IMR-90 (cell line): ENCODE data around the gene DTX1. TPM values are rescaled to one million over a fixed set of nuclear protein-coding genes. Genes with fewer than 3 reads are reported as not detected.

ENCODE experiments used
- ATAC-seq: fragments of 200-7000 bp; cut with Tn5 transposase; 2 replicates; pipeline ENCODE4 v1.9.1; 2020; ENCODE audit warnings: low read depth, mild to moderate bottlenecking, moderate library complexity
- BruUV-seq: library from RNA; stranded (reverse); fragments of 400-500 nt; replicated peaks from 2 replicates; lab custom pipeline; 2021; lab: Mats Ljungman, UMichigan
- CTCF ChIA-PET: fragments of 300-600 bp; formaldehyde crosslinking; extraction: SDS; loops from one replicate; lab custom pipeline; 2021; ENCODE audit warnings: antibody characterized with exemption; lab: Yijun Ruan, JAX
- POLR2A ChIA-PET: fragments of 300-600 bp; sonication (Branson Sonifier 250); formaldehyde crosslinking; loops from one replicate; lab custom pipeline; 2022; ENCODE audit warnings: antibody characterized with exemption; ENCODE audit not compliant: unreplicated experiment; lab: Charles Lee
- DNase-seq: peaks from one replicate; pipeline ENCODE4 v3.0.0; 2013
- H2AFZ ChIP-seq: replicated peaks from 2 replicates; pipeline ENCODE3; 2013; ENCODE audit warnings: low read length, mild to moderate bottlenecking; ENCODE audit not compliant: poor library complexity
- H2AK5ac ChIP-seq: 2 replicates; pipeline ENCODE4 v1.6.1; 2013; ENCODE audit warnings: low read depth, low read length, inconsistent platforms
- H2AK9ac ChIP-seq: replicated peaks from 2 replicates; pipeline ENCODE3; 2013; ENCODE audit warnings: mild to moderate bottlenecking, low read depth, low read length, moderate library complexity; ENCODE audit not compliant: poor library complexity
- H2BK120ac ChIP-seq: 2 replicates; pipeline ENCODE4 v1.6.1; 2013; ENCODE audit warnings: low read depth, low read length, inconsistent platforms
- H2BK15ac ChIP-seq: 3 replicates; pipeline ENCODE4 v1.6.1; 2013; ENCODE audit warnings: low read depth, low read length, inconsistent platforms
- H2BK20ac ChIP-seq: 2 replicates; pipeline ENCODE4 v1.6.1; 2013; ENCODE audit warnings: low read depth, mild to moderate bottlenecking, inconsistent platforms, low read length, moderate library complexity
- H2BK5ac ChIP-seq: 2 replicates; pipeline ENCODE4 v1.6.1; 2013; ENCODE audit warnings: mild to moderate bottlenecking, low read depth, low read length, inconsistent platforms; ENCODE audit not compliant: poor library complexity, severe bottlenecking
- H3K14ac ChIP-seq: replicated peaks from 2 replicates; pipeline ENCODE4 v1.6.1; 2013; ENCODE audit warnings: low read depth, low read length, inconsistent platforms
- H3K18ac ChIP-seq: 2 replicates; pipeline ENCODE4 v1.6.1; 2013; ENCODE audit warnings: low read depth, low read length, control low read depth
- H3K23ac ChIP-seq: 2 replicates; pipeline ENCODE4 v1.6.1; 2013; ENCODE audit warnings: low read depth, low read length, inconsistent platforms
- H3K27ac ChIP-seq: 2 replicates; pipeline ENCODE4 v1.5.1; 2013; ENCODE audit warnings: mild to moderate bottlenecking, control low read depth, low read length; ENCODE audit not compliant: insufficient read depth
- H3K27me3 ChIP-seq: 2 replicates; pipeline ENCODE4 v1.6.1; 2013; ENCODE audit warnings: low read length; ENCODE audit not compliant: control insufficient read depth, insufficient read depth
- H3K36me3 ChIP-seq: 2 replicates; pipeline ENCODE4 v1.6.1; 2013; ENCODE audit warnings: low read length, mixed read lengths; ENCODE audit not compliant: control insufficient read depth, insufficient read depth
- H3K4ac ChIP-seq: 2 replicates; pipeline ENCODE4 v1.6.1; 2013; ENCODE audit warnings: low read depth, low read length, inconsistent platforms
- H3K4me1 ChIP-seq: 2 replicates; pipeline ENCODE4 v1.6.1; 2013; ENCODE audit warnings: low read length, mixed read lengths; ENCODE audit not compliant: control insufficient read depth, insufficient read depth
- H3K4me2 ChIP-seq: 2 replicates; pipeline ENCODE4 v1.6.1; 2013; ENCODE audit warnings: low read depth, mild to moderate bottlenecking, control low read depth, low read length, moderate library complexity
- H3K4me3 ChIP-seq: 2 replicates; pipeline ENCODE4 v1.5.1; 2013; ENCODE audit warnings: low read depth, mild to moderate bottlenecking, control low read depth, low read length, moderate library complexity; ENCODE audit not compliant: insufficient read depth
- H3K56ac ChIP-seq: 2 replicates; pipeline ENCODE4 v1.6.1; 2013; ENCODE audit warnings: low read length, inconsistent platforms; ENCODE audit not compliant: insufficient read depth; ENCODE audit errors: extremely low read depth
- H3K79me1 ChIP-seq, 2 experiments: 2 replicates each; pipeline ENCODE4 v1.6.1; 2013; ENCODE audit warnings: low read length in 2 of 2, inconsistent platforms in 1 of 2, low read depth in 1 of 2
- H3K9ac ChIP-seq: 2 replicates; pipeline ENCODE4 v1.6.1; 2013; ENCODE audit warnings: low read depth, low read length, control low read depth
- H3K9me1 ChIP-seq: 2 replicates; pipeline ENCODE4 v1.6.1; 2013; ENCODE audit warnings: low read length, inconsistent platforms; ENCODE audit not compliant: insufficient read depth
- H3K9me3 ChIP-seq: 2 replicates; pipeline ENCODE4 v1.6.1; 2013; ENCODE audit warnings: low read length; ENCODE audit not compliant: control insufficient read depth, insufficient read depth
- H4K20me1 ChIP-seq: 2 replicates; pipeline ENCODE4 v1.6.1; 2013; ENCODE audit warnings: low read length, inconsistent platforms; ENCODE audit not compliant: insufficient read depth
- H4K5ac ChIP-seq: 2 replicates; pipeline ENCODE4 v1.6.1; 2013; ENCODE audit warnings: mild to moderate bottlenecking, low read depth, low read length, control low read depth
- H4K8ac ChIP-seq, 2 experiments: 2 replicates each; pipeline ENCODE4 v1.6.1; 2013; ENCODE audit warnings: low read depth in 2 of 2, low read length in 2 of 2, control low read depth in 1 of 2, inconsistent platforms in 1 of 2
- H4K91ac ChIP-seq: 2 replicates; pipeline ENCODE4 v1.6.1; 2013; ENCODE audit warnings: low read depth, low read length, inconsistent platforms; ENCODE audit not compliant: insufficient read depth
- BHLHE40 ChIP-seq: fragments of 150-350 bp; IDR thresholded peaks from 2 replicates; pipeline ENCODE4 v1.6.1; 2016; ENCODE audit warnings: mild to moderate bottlenecking, low read depth, low read length
- CEBPB ChIP-seq: IDR thresholded peaks from 2 replicates; pipeline ENCODE4 v1.6.1; 2012; ENCODE audit warnings: low read depth, low read length, improper control_type of control experiment
- CHD1 ChIP-seq: IDR thresholded peaks from 2 replicates; pipeline ENCODE4 v1.6.1; 2012; ENCODE audit warnings: low read depth, low read length, improper control_type of control experiment
- FOS ChIP-seq: fragments of 150-350 bp; IDR thresholded peaks from 2 replicates; pipeline ENCODE4 v1.6.1; 2016; ENCODE audit warnings: low read depth, low read length
- MAFK ChIP-seq: IDR thresholded peaks from 2 replicates; pipeline ENCODE4 v1.6.1; 2012; ENCODE audit warnings: low read depth, low read length, improper control_type of control experiment
- MAZ ChIP-seq: IDR thresholded peaks from 2 replicates; pipeline ENCODE4 v1.6.1; 2012; ENCODE audit warnings: low read depth, mild to moderate bottlenecking, low read length, improper control_type of control experiment, moderate library complexity, borderline replicate concordance
- MXI1 ChIP-seq: IDR thresholded peaks from 2 replicates; pipeline ENCODE4 v1.6.1; 2012; ENCODE audit warnings: low read depth, mild to moderate bottlenecking, low read length, moderate library complexity, borderline replicate concordance
- NFE2L2 ChIP-seq: fragments of 150-350 bp; IDR thresholded peaks from 2 replicates; pipeline ENCODE4 v1.6.1; 2016; ENCODE audit warnings: low read depth, mild to moderate bottlenecking, low read length
- POLR2A ChIP-seq: IDR thresholded peaks from 2 replicates; pipeline ENCODE4 v1.6.1; 2012; ENCODE audit warnings: mild to moderate bottlenecking, low read depth, low read length
- RAD21 ChIP-seq: IDR thresholded peaks from 2 replicates; pipeline ENCODE4 v1.6.1; 2012; ENCODE audit warnings: low read length, improper control_type of control experiment
- RCOR1 ChIP-seq: IDR thresholded peaks from 2 replicates; pipeline ENCODE4 v1.6.1; 2012; ENCODE audit warnings: mild to moderate bottlenecking, low read length, improper control_type of control experiment; ENCODE audit not compliant: insufficient replicate concordance
- RFX5 ChIP-seq: IDR thresholded peaks from 2 replicates; pipeline ENCODE4 v1.8.0; 2012; ENCODE audit warnings: low read depth, mild to moderate bottlenecking, low read length, moderate library complexity
- SMC3 ChIP-seq: fragments of 150-350 bp; IDR thresholded peaks from 2 replicates; pipeline ENCODE4 v1.6.1; 2016; ENCODE audit warnings: low read depth, mild to moderate bottlenecking, antibody characterized with exemption, low read length, moderate library complexity
- WGBS, 2 experiments: methylation state at CpG; one replicate each; pipeline versions ENCODE4 v1.1.5 to v1.1.7; 2013; ENCODE audit warnings: missing lambda C conversion rate in 2 of 2; ENCODE audit not compliant: insufficient read length in 1 of 2; ENCODE audit errors: extremely low coverage in 2 of 2; 5-methylcytosine and 5-hydroxymethylcytosine counted together
- dilution Hi-C: fragments of 300-500 bp; cut with HindIII; formaldehyde crosslinking; loops from one replicate; pipeline ENCODE4 v1.14.3; 2018; ENCODE audit warnings: low sequenced_read_pairs; ENCODE audit not compliant: unreplicated experiment
- in situ Hi-C: fragments of 300-500 bp; cut with MboI; formaldehyde crosslinking; loops from 3 replicates; pipeline ENCODE4 v1.14.3; 2019; ENCODE audit warnings: low sequenced_read_pairs, inconsistent platforms, mixed read lengths
- intact Hi-C: fragments of 100-400 bp; cut with micrococcal nuclease; formaldehyde crosslinking; loops from 2 replicates; pipeline ENCODE4 v1.10.0; 2022
- polyA plus RNA-seq, 3 experiments: library from polyadenylated mRNA; depleted of rRNA; stranded (reverse); fragments of >200 nt; gene quantifications; 2 replicates each; pipeline ENCODE4 v1.2.3, GENCODE V29; 2012; ENCODE audit warnings: low replicate concordance in 1 of 3
- total RNA-seq: library from RNA; depleted of rRNA; stranded (reverse); fragments of >200 nt; gene quantifications from 2 replicates; pipeline ENCODE4 v1.2.3, GENCODE V29; 2012
- TF ChIP-seq, protein P1 (sequence below): conservative IDR thresholded peaks from 2 replicates; pipeline ENCODE4 v1.5.1; 2012; ENCODE audit warnings: mild to moderate bottlenecking, low read depth, low read length, improper control_type of control experiment
- TF ChIP-seq, protein P2 (sequence below): fragments of 150-350 bp; IDR thresholded peaks from 2 replicates; pipeline ENCODE4 v1.6.1; 2017; ENCODE audit warnings: mild to moderate bottlenecking, antibody characterized with exemption, low read length, low read depth
- TF ChIP-seq, protein P3 (sequence below): fragments of 150-350 bp; IDR thresholded peaks from 2 replicates; pipeline ENCODE4 v1.6.1; 2016; ENCODE audit warnings: low read depth, mild to moderate bottlenecking, low read length, moderate library complexity, borderline replicate concordance

DTX1 gene
- total and polyA plus RNA-seq, 2 of the 4 experiments (the other 2 are of a cell fraction) = not detected

DNA sequence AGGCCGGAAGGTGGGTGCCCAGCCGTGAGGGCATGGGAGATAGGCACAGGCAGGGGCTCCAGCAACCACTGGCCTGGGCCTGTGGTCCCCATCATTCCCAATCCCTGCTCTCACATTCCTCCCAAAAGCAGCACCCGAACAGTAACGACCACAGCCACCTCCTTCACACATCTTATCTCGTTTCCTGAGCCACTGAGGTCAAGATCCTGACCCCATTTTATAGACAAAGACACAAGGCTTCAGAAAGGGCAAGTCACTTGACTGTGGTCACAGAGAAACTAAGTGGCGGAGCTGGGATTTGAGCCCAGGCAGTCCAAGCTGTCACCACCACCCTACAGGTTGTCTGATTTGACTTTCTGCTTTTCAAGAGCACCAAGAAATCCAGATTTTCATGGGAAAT lies 38.9 kb downstream of the DTX1 start:
- Histone ChIP-seq H2AK9ac (no peak overlapping the region), H3K79me1 (no peaks in the 10 kb centered on the region), H2BK120ac (no peak overlapping the region), H3K14ac (no peak overlapping the region), H3K4me1 (no peaks in the 10 kb centered on the region), H4K5ac (no peak overlapping the region), H3K9me1 (no peaks in the 10 kb centered on the region), H2BK15ac (no peak overlapping the region), H3K56ac (no peak overlapping the region), H3K9ac (no peak overlapping the region), H2BK5ac (no peak overlapping the region), H2BK20ac (no peak overlapping the region), H3K4me3 (no peak overlapping the region), H2AK5ac (no peak overlapping the region), H4K20me1 (no peaks in the 10 kb centered on the region), H4K8ac (no peak overlapping the region), H4K91ac (no peak overlapping the region), H3K27me3 (peaks cover 6% of the 10 kb centered on the region; the same call in 1 of the 2 replicates), H3K9me3 (no peaks in the 10 kb centered on the region), H3K27ac (no peak overlapping the region), H3K23ac (no peak overlapping the region), H3K18ac (no peak overlapping the region), H3K36me3 (no peaks in the 10 kb centered on the region), H3K4ac (no peak overlapping the region), H2AFZ (no peak overlapping the region), H3K4me2 (no peak overlapping the region)
- POLR2A ChIA-PET = no interaction called here
- dilution Hi-C loops (no loop called here), intact Hi-C loops (no loop called here), in situ Hi-C loops (no loop called here)
- ATAC-seq = no peak
- BruUV-seq = no TSS peak
- TF ChIP-seq RFX5 = no peak
- no peak for TF ChIP-seq POLR2A
- no peak for TF ChIP-seq SMC3
- TF ChIP-seq CEBPB = no peak
- no peak for TF ChIP-seq MAZ
- TF ChIP-seq MAFK = no peak
- TF ChIP-seq, protein P1, sequence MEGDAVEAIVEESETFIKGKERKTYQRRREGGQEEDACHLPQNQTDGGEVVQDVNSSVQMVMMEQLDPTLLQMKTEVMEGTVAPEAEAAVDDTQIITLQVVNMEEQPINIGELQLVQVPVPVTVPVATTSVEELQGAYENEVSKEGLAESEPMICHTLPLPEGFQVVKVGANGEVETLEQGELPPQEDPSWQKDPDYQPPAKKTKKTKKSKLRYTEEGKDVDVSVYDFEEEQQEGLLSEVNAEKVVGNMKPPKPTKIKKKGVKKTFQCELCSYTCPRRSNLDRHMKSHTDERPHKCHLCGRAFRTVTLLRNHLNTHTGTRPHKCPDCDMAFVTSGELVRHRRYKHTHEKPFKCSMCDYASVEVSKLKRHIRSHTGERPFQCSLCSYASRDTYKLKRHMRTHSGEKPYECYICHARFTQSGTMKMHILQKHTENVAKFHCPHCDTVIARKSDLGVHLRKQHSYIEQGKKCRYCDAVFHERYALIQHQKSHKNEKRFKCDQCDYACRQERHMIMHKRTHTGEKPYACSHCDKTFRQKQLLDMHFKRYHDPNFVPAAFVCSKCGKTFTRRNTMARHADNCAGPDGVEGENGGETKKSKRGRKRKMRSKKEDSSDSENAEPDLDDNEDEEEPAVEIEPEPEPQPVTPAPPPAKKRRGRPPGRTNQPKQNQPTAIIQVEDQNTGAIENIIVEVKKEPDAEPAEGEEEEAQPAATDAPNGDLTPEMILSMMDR = no peak
- TF ChIP-seq RAD21 = no peak
- TF ChIP-seq, protein P2, sequence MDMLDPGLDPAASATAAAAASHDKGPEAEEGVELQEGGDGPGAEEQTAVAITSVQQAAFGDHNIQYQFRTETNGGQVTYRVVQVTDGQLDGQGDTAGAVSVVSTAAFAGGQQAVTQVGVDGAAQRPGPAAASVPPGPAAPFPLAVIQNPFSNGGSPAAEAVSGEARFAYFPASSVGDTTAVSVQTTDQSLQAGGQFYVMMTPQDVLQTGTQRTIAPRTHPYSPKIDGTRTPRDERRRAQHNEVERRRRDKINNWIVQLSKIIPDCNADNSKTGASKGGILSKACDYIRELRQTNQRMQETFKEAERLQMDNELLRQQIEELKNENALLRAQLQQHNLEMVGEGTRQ = no peak
- TF ChIP-seq BHLHE40 = no peak
- TF ChIP-seq MXI1 = no peak
- no peak for TF ChIP-seq FOS
- no peak for TF ChIP-seq RCOR1
- TF ChIP-seq, protein P3, sequence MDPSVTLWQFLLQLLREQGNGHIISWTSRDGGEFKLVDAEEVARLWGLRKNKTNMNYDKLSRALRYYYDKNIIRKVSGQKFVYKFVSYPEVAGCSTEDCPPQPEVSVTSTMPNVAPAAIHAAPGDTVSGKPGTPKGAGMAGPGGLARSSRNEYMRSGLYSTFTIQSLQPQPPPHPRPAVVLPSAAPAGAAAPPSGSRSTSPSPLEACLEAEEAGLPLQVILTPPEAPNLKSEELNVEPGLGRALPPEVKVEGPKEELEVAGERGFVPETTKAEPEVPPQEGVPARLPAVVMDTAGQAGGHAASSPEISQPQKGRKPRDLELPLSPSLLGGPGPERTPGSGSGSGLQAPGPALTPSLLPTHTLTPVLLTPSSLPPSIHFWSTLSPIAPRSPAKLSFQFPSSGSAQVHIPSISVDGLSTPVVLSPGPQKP = no peak
- no peak for TF ChIP-seq CHD1
- TF ChIP-seq NFE2L2 = no peak
- 62% methylated on average over 3 of the region's 6 CpGs; no CpG with 5 or more reads in 1 of the 2 experiments for WGBS, 2 experiments
- CTCF ChIA-PET = no interaction called here
- no peak for DNase-seq
